GM12878 (cell line): ENCODE measurements around the gene PLCD1.

Source experiments
- DPF2 ChIP-seq: fragments of 450-650 bp; IDR thresholded peaks from 2 replicates; pipeline ENCODE4 v1.6.1; 2017; ENCODE audit warnings: mild to moderate bottlenecking
- EP300 ChIP-seq, 2 experiments: fragments of 150-350 bp in 1 of 2; IDR thresholded peaks; 2 replicates each; pipeline ENCODE4 v1.6.1; 2011 to 2012; ENCODE audit warnings: low read depth in 2 of 2, low read length in 2 of 2, borderline replicate concordance in 1 of 2, improper control_type of control experiment in 1 of 2, inconsistent platforms in 1 of 2; ENCODE audit not compliant: control insufficient read depth in 1 of 2
- ESRRA ChIP-seq: IDR thresholded peaks from 2 replicates; pipeline ENCODE4 v1.6.1; 2012; ENCODE audit warnings: mild to moderate bottlenecking, low read length, improper control_type of control experiment
- POLR2AphosphoS5 ChIP-seq: IDR thresholded peaks from 2 replicates; pipeline ENCODE4 v1.6.1; 2011; ENCODE audit warnings: mild to moderate bottlenecking, low read length, inconsistent platforms
- SMARCA5 ChIP-seq: fragments of 450-650 bp; IDR thresholded peaks from 2 replicates; pipeline ENCODE4 v1.6.1; 2017; ENCODE audit warnings: mild to moderate bottlenecking
- TCF12 ChIP-seq: IDR thresholded peaks from 2 replicates; pipeline ENCODE4 v1.6.1; 2011; ENCODE audit warnings: low read depth, mild to moderate bottlenecking, low read length
- ZNF274 ChIP-seq: IDR thresholded peaks from one replicate; pipeline ENCODE4 v1.8.0; 2011; ENCODE audit not compliant: insufficient read length, insufficient read depth

DNA sequence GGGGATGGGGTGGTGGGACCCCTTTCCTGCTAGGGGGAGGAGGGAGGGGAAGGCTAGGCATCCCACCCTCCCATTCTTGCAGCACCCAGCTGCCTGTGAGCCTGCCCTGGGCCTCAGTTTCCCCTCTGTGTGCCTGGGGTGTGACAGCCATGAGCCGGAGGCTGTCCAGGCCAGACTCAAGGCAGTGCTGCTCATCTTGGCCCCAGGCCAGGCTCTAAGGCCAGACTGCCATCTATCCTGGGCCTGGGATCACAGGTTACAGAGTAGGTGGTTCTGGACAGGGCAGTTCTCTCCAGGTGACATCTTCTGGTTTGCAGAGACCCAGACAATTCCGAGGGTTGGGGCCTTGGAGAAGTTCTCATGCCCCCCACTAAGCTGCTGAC is 42.1 kb downstream of the PLCD1 start:
- TF ChIP-seq DPF2 (no peak), ZNF274 (no peak), EP300 (IDR thresholded peaks at IDR 0.05; ENCODE audit: borderline replicate concordance in 1 of 2, control insufficient read depth in 1 of 2, low read depth in 2 of 2, low read length in 2 of 2) (no peak), POLR2AphosphoS5 (no peak), SMARCA5 (no peak), ESRRA (no peak), TCF12 (no peak)
